PFSK-1 (cell line): ENCODE data around the gene CLK2.

ENCODE experiments used
- POLR2AphosphoS5 ChIP-seq: IDR thresholded peaks from 2 replicates; pipeline ENCODE4 v1.6.1; 2012; ENCODE audit warnings: low read depth, mild to moderate bottlenecking, control low read depth, low read length, moderate library complexity
- TAF1 ChIP-seq: IDR thresholded peaks from 2 replicates; pipeline ENCODE4 v1.6.1; 2012; ENCODE audit warnings: low read length, control low read depth, borderline replicate concordance; ENCODE audit not compliant: insufficient read depth

- TF ChIP-seq TAF1 (no peak), POLR2AphosphoS5 (no peak)
Measured at GRCh38 chr1:155277902-155278688, 4.8 kb upstream of the CLK2 start.
